Activated effector memory CD4-positive, alpha-beta T cell treated with anti-CD3 and anti-CD28 coated beads, Interleukin-2, amount 50 U/mL, for 16 hours (primary cell): ENCODE measurements around the gene ADNP2.
A peak's percentile ranks its signal among the peaks of the same experiment; 100 is the strongest.

ENCODE experiments used
- DNase-seq: peaks from one replicate; pipeline ENCODE4 v3.0.0-alpha.2; 2020

Gene ADNP2, protein sequence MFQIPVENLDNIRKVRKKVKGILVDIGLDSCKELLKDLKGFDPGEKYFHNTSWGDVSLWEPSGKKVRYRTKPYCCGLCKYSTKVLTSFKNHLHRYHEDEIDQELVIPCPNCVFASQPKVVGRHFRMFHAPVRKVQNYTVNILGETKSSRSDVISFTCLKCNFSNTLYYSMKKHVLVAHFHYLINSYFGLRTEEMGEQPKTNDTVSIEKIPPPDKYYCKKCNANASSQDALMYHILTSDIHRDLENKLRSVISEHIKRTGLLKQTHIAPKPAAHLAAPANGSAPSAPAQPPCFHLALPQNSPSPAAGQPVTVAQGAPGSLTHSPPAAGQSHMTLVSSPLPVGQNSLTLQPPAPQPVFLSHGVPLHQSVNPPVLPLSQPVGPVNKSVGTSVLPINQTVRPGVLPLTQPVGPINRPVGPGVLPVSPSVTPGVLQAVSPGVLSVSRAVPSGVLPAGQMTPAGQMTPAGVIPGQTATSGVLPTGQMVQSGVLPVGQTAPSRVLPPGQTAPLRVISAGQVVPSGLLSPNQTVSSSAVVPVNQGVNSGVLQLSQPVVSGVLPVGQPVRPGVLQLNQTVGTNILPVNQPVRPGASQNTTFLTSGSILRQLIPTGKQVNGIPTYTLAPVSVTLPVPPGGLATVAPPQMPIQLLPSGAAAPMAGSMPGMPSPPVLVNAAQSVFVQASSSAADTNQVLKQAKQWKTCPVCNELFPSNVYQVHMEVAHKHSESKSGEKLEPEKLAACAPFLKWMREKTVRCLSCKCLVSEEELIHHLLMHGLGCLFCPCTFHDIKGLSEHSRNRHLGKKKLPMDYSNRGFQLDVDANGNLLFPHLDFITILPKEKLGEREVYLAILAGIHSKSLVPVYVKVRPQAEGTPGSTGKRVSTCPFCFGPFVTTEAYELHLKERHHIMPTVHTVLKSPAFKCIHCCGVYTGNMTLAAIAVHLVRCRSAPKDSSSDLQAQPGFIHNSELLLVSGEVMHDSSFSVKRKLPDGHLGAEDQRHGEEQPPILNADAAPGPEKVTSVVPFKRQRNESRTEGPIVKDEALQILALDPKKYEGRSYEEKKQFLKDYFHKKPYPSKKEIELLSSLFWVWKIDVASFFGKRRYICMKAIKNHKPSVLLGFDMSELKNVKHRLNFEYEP

DNA sequence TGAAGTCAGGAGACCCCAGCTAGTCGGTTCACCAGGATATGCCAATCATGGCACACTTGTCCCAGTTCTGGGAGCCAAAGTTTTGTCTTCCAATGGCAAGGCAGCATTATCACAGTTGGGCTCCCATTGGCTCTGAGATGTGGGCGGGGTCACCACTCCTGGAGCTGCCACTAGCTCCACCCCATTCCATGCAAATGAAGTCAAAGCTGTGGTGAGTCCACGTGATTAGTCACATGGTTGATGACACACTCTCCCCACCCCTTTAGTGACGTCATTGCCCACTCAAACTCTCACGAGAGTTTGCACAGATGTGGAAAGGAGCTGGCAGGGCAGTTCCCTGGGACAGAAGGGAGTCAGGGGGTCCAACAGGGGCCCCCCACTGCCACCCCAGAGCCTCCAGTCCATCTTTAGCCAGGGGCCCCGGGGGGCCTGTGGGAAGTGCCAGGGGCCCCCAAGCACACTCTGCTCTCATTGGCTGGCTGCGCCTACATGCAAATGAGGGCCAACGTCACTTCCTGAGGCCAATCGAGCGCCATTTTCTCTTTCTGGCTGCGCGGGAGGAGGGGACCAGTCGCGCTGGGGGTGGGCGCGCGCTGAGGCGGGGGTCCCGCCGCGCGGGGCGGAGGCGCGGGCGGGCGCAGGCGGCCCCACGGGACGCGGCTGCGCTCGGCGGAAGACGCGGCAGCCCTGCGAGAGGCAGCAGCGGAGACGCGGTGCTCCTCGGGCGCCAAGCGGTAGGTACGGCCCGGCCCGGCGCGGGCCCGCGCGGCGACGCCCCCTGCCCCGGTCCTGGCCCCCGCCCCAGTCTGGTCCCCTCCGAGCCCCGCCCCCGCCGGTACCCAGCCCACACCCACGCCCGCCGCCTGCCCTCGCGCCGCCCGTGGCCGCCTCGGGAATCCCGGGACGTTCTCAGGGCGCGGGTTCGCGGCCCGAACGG lies at the start of gene ADNP2:
ADNP2 (plus strand) TSS at position 524 of the 937 bp plus-strand sequence. CDS start 8,281 bp downstream, outside the sequence.
- peak; percentile 92 for DNase-seq

DNA sequence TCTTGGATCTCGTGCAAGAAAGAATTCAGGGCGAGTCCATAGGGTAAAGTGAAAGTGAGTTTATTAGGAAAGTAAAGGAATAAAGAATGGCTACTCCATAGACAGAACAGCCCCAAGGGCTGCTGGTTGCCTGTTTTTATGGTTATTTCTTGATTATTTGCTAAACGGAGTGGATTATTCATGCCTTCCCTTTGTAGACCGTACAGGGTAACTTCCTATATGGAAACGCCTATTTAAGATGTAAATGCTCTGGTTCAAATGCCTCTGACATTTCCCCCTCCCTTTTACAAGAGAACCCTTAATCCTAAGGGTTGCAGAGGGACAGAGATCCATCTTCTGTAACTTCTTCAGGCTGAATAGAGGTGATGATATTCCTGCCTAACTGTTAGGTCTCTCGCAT lies 49.1 kb upstream of the ADNP2 start:
- DNase-seq, result no peak

DNA sequence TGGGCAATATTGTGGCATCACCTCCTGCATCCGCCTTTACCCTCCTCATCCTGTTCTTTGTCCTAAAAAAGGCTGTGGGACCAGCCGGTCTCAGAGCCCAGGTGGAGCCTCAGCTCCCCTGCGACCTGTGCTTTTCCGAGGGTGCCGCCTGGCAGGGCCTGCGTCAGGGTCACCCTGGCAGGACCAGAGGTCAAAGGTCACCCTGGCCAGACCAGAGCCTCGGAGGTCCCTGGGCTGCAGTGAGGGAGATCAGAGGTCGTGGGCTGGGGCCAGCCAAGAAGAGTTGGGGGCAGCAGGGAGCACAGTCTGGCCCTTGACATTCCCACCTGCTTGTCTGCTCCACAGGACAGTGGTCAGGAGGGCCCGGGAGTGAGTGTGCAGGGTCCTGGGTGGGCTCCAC lies 43.4 kb upstream of the ADNP2 start:
- no peak for DNase-seq

DNA sequence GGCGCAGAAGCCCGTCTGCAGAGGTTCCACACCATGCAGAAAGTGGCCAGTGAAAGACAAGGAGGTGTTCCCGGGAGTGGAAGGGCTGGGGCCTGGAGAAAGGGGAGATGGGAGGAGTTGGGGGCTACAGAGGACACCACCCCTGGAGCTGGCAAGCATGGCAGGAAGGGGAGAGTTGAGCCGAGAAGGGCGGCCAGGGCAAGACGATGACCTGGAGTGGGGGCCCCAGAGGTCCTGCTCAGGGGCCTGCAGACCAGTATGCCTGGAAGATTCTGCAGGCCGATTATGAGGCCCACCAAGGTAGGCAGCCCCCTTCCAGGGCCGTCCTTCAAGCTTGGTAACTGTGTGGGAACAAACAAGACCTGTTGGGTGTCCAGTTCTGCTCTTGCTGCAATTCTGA lies 41.7 kb upstream of the ADNP2 start:
- no peak for DNase-seq

DNA sequence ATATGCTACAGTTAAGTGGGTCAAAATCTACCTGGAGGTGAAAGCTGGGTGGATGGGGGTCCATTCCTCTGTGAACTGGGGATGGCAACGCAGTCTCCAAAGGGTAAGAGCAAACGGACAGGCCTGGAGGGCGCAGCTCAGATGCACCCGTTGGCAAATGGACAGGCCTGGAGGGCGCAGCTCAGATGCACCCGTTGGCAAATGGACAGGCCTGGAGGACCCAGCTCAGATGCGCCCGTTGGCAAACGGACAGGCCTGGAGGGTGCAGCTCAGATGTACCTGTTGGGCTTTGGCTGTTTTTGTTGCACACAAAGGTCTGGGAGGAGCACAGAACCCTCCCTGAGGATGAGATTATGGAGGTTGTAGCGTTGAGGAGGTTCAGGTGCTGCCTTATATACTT lies 41.2 kb upstream of the ADNP2 start:
- DNase-seq, result no peak

DNA sequence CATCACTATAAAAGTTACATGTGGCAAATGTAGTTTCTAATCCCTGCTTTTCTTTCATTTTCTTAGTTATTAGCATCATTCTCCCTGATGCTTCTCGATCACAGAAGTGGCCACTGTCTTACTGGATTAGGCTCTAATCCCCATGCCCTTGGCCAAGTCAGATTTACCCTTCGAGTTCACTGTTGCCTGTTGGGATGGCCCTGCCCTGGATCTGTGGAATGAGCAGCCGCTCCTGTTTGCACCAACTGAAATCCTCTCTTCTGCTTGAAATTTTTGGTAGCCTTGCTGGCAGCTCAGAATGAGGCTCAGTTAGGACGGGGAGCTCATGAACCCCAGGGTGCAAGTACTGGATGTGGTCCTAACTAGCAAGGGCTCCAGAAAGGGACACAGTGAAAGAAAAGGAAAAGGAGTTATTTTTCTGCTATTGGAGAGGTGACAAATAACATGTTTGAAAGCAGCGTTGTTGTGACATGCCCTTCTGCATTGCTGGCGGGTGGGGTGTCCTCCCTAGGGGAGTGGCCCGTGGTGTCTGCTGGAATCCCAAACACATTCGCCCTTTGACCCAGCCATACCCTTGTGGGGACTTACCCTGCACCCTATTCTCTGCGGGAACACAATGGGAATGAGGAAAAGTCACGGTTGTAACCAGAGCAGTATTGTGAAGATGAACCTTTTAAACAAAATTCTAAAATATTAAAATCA lies 40.3 kb upstream of the ADNP2 start:
- no peak for DNase-seq

DNA sequence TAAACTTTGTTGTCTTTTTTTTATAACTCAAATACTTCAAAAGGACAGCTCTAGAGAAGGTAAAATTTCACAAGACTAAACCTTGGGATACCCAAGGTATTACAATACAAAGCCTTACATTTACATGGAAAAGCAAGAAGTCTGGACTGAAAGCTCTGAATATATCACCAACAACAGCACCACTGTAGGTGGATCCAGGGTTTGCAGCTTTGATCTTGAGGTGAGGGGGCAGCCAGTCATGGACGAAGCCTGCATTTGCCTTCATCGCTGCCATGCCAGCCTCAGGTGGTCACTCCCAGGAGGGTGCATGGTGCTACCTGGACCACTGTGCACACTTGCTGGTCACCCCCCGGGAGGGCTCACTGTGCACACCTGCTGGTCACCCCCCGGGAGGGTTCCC lies 38.2 kb upstream of the ADNP2 start:
- DNase-seq, result no peak

DNA sequence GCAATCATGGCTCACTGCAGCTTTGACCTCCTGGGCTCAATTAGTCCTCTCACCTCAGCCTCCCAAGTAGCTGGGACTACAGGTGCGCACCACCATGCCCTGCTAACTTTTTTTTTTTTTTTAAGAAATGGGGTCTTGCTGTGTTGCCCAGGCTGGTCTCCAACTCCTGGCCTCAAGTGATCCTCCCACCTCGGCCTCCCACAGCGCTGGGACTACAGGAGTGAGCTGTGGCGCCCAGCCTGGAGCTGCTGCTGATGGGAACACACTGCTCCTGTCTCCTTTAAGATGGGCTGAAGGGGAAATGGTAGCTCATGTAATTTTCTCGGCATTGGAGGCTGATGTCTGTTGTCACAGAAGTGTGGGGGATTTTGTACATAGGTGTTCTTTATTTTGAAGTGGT lies 34.9 kb upstream of the ADNP2 start:
- DNase-seq, result no peak

DNA sequence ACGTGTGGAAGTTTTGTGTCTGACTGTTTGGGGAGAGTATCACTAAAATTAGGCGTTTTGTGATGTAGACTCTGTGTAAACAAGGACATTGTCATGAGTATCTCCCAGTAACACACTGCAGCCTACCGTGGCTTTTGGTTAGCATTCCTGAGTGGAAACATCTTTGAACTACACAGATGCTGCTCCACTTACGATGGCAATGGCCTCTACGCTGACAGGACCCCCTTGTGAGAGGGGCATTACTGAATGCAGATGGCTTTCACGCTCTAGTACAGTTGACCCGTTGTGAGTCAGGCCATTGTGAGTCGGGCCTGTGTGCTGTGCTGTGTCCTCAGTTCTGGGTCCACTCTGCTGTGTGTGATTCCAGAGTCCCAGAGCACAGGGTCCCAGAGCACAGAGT lies 34.4 kb upstream of the ADNP2 start:
- no peak for DNase-seq

DNA sequence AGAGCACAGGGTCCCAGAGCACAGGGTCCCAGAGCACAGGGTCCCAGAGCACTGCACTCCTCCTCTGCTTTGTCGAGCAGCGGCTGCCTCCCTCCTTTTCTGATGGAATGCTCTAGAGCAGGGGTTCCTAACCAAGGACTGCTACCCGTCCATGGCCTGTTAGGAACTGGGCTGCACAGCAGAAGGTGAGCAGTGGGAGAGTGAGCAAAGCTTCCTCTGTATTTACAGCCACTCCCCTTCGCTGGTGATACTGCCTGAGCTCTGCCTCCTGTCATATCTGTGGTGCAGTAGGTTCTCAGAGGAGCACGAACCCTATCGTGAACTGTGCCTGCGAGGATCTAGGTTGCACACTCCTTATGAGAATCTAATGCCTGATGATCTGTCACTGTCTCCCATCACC lies 33.1 kb upstream of the ADNP2 start:
- DNase-seq, result no peak

DNA sequence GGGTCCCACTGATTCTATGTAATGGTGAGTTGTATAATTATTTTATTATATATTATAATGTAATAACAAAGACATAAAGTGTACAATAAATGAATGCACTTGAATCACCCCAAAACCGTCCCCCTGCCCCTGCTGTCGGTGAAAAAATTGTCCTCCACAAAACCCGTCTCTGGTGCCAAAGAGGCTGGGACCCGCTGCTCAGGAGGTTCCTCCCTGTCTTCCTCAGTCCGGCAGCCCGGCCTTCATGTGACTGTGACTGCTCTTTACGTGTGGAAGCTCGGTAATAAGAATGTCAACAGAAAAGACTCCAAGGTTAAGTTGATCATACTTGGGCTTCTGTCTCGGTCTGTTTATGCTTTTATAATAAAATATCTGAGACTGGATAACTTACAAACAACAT lies 32.7 kb upstream of the ADNP2 start:
- no peak for DNase-seq

DNA sequence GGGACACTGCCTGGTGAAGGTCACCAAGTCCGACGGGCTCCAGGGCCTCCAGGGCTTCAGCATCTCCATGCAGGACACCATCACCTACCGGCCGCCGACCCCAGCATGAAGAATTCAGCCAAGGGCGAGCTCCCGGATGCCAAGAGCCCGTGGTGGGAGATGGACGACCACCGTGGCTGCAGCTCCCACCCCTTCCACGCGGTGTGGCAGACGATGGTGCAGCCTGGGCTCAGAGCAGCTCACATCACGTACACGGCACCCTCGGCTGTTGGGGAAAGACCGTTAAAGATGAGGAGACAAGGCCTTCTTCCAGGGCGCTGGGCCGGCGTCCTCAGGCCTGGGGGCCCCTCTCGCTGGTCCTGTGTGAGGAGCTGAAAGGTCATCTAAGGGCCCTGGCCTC lies 31.2 kb upstream of the ADNP2 start:
- no peak for DNase-seq

DNA sequence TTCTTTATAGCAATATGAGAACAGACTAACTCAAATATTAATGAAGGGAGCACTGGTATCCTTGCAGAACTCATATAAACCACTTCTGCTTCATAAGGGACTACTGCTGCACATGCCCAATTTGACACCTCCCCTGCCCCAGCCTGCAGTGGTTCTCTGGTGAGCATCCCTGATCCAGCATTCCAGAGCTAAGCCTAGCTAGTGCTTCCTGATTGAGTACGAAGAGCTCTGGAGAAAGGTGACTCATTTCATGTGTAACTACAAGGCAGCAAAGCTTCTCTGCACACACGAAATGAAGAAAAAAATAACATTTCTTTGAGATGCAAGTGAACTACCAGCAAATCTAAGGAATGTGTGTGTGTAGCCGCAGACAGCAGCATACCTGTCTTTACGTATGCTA lies 22.8 kb upstream of the ADNP2 start:
- DNase-seq, result no peak

DNA sequence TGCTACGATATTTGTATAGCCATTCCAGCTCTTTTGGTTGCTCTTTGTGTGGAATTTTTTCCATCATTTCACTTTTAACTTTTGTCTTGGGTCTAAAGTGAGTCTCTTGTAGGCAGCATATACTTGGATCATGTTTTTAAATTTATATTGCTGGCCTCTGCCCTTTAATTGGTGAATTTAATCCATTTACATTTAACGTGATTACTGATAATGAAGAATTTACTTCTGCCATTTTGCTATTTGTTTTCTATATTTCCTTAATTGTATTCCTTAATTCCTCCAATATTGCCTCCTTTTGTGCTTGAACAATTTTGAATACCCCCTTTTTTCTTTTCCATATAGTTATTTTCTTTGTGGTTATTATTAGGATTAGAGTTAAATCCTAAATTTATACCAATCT lies 21.0 kb upstream of the ADNP2 start:
- DNase-seq, result no peak

DNA sequence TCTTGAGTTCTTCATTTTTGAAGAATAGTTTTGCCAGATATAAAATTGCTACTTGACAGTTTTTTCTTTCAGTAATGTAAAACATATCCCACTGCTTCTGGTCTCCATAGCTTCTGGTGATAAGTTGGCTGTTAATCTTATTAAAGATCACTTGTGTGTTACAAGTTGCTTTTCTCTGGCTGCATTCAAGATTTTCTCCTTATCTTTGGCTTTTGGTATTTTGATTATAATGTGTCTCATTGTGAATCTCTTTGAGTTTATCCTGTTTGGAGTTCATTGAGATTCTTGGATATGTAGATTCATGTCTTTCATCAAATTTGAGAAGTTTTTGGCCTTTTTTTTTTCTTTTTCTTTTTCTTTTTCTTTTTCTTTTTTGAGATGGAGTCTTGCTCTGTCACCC lies 20.2 kb upstream of the ADNP2 start:
- DNase-seq, result no peak

DNA sequence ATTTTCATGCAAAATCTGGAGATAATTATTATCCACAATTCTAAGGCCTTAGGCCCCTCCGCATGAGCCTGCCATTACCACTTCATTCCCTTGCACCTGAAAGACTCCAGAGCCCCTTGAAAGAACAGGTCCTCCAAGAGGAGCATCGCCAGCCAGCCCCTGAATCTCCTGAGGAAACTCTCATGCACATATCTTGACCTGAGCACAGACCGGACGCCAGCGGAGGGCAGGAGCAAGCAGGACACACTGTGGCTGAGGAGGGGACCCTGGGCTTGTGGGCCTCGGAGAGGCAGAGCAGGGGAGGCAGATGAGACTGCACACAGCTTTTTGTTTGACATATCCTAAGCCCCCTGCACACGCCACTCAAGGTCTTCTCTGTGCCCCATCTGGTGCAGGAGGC lies 13.6 kb upstream of the ADNP2 start:
- no peak for DNase-seq

DNA sequence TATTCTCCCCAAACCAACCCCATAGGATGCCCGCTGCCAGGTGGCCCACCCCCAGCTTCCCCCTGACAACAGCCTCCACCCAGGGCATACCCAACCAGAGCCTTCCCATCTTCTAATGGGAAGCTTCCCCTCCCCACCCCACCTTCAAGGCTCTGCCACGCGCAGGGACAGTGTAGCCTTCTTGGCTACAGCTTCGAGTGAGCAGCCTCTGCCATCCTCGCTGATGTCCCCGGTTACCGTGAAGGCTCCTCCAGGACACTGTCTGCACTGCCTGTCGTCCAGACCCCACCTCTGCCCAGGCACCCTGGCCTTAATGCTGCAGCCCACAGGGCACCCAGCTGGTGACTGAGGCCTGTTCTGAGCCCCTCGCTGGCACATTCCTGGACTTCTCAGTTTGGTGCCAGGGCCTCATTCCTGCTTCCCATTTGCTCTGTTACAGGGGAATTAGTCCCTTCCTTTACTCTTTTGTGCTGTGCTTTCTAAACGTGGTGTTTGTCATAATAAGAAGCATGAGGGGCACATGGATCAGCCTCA lies 13.0 kb upstream of the ADNP2 start:
- DNase-seq, result no peak

DNA sequence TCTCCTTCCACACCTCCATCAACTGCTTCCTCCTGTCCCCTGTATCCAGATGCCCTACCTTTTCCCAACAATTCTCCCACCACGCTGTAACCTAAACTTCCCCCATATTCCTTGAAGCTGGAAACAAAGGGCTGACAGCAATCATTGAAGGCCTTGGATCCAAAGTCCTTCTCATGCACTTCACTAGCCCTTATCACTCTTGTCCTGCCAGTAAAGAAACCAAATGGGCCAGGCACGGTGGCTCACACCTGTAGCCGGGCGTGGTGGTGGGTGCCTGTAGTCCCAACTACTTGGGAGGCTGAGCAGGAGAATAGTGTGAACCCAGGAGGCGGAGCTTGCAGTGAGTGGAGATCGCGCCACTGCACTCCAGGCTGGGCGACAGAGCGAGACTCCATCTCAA lies 11.9 kb upstream of the ADNP2 start:
- DNase-seq, result no peak

DNA sequence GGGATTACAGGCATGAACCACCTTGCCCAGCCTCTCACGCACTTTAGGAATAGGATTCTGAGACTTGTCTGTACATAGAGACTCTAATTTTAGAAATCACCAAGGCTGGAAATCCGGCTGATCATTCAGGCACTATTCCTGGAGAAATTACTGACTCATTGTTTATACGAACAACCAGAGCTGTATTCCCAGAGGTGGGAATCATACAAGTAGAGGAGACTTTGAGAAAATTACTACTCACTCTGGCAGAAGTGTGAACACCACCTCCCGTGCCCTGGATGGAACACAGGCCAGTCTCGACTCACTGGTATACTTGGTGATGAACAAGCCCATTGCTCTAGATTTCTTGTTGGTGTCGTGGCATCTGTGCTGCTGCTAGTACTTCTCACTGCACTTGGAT lies 5.8 kb upstream of the ADNP2 start:
- DNase-seq, result no peak

DNA sequence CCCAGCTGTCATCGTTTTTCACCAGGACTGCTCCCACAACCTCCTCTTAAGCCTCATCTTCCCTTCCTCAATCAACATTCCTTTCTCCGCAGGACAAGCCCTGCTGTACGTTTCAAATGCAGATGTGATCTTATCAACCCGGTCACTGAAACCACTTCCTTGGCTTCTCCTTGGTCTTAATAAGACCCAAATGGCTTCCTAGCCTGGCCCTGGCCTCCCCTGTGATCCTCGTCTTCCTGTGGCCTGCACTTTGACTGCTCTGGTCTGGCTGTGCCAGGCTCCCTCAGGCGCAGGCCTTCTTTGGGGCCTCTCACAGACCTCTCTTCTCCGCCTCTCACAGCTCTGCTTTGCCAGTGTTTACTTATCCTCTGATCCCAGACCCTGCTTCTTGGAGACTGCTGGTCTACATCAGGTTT lies 4.7 kb upstream of the ADNP2 start:
- no peak for DNase-seq

DNA sequence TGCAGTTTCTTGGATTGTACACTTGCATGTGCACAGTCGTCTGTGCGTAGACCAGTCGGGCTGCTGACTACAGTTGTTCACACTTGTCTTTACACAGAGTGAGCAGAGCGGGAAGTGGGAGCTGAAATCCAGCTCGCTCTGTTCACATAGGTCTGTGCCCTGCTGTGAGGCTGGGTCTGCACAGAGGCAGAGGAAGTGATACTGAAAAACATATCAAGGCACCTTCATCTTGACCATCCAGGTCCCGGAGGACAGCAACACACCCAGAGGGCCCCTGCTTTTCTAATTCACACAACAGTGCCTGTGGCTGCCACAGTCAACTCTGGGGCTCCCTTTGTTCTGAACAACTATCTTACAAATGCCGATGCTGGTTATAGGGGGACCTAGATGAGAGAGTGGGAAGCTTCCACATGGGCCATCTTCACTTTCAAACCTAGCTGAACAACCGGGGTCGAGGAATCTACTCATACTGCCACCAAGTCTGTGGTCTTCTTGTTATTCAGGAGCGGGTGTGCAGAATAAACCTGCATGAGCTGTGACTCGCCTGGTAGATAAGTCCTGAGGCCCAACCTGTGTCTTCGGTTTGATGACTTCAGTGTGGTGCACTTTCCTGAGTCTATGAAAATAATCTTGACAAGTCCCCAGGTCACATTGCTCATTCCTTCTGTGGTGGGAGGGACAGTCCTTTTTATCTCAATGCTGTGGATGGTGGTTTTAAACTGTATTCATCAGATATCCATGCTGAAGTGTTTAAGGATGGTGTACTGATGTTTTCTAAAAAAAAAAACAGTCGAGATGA lies 3.5 kb upstream of the ADNP2 start:
- DNase-seq, result no peak
